ENCODE results near the gene MTHFD1. TPM values are rescaled to one million over a fixed set of nuclear protein-coding genes. Genes with fewer than 3 reads are reported as not detected.

The MTHFD1 gene
- polyA plus RNA-seq, 2 of the 4 experiments (the other 2 are of a cell fraction) = 105 to 159 TPM

DNA sequence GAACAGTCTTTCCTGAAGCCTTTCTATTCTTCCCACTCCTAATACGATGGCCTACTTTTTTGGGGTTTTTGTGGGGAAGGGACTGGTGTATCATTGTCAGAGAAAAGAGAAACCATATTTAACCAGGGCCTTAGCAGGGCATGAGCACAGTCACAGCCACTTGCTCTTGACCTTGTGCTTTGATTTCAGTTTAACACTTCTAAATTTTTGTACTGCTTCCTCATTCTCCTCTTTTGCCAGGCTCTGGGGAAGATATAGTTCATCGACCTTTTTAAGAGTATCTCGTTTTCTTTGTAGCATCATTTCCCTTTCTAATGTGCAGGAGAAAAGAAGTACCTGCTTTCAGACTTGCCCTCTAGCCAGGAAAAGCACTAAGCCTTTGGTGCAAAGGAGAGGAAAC is 118.6 kb downstream of the MTHFD1 start:
- ChIA-PET POLR2A (no interaction called here), CTCF (interaction anchor here (1.0 kb wide), 1 partner anchor 131 kb away, joined by 3 read pairs; no protein-coding TSS in a partner anchor)
- no peak for FAIRE-seq
- Histone ChIP-seq H3K4me1 (peaks cover 63% of the 10 kb centered on the region), H3K27ac (peak overlapping the region; percentile 4 to 97; a peak in 4 of 6 replicates), H3K9me3 (no peaks in the 10 kb centered on the region), H3K4me2 (peak overlapping the region; percentile 87), H3K4me3 (peak overlapping the region; percentile 76)
- TF ChIP-seq FOSB (CRISPR knock-in tag; IDR thresholded peaks at IDR 0.05) (no peak), RCOR1 (IDR thresholded peaks at IDR 0.05; ENCODE audit: low read depth, low read length) (no peak), TP53 (CRISPR knock-in tag; IDR thresholded peaks at IDR 0.05) (no peak), NFE2L2 (conservative IDR thresholded peaks at IDR 0.05; ENCODE audit: low read length) (no peak), ZNF302 (CRISPR knock-in tag; IDR thresholded peaks at IDR 0.05) (no peak), MAFK (IDR thresholded peaks at IDR 0.05; ENCODE audit: partially characterized antibody) (no peak), CBX2 (IDR thresholded peaks at IDR 0.05; ENCODE audit: borderline replicate concordance, low read depth) (no peak)
- WGBS (ENCODE audit: missing lambda C conversion rate) = 19% methylated on average over 3 of the region's 3 CpGs
- ATAC-seq = no peak
- no peak for DNase-seq (ENCODE audit: low read depth in 1 of 2, low spot score in 1 of 2)

DNA sequence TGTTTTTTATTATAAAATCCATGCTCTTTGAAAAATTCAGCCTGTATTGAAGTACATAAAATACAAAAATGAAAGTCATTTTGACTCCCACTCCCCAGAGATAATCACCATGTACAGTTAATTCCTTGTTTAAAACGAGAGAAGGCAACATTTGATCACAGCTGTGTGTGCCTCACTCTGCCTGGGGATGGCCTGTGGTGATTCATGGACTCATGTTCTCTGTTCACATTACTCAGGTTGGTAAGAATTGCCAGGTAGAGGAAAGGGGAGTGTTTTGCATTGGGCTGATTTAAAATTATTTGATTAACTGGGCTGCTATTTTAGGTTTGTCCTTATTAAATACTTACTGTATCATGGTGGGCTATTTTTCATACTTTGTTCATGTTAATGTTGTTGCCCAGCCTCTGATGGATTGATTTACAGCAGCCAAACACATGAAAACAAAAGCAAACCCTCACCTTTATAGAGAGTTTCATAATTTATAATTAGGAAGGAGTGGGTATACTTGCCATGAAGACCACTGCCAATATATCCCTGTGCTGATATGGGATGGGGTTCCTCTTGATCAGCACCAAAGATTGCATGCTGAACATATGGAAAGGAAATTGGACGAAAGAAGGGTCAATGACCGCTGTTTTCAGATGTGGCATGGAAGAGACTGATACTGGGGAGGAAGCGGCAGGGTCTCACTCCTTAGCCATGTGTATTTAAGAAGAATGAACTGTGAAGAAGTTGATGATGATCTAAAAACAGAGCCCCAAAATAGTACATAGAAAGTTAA is 119.4 kb downstream of the MTHFD1 start:
- ChIA-PET POLR2A (interaction anchor here (1.5 kb wide), 1 partner anchor 33 kb away, joined by 9 read pairs; the partner anchor contains the start of gene HSPA2), CTCF (interaction anchor here (1.0 to 2.3 kb wide), 4 partner anchors 15 to 130 kb away, joined by 3 to 11 read pairs (median 6); partner anchors contain the start of gene HSPA2)
- no peak for ATAC-seq
- peak overlapping the region; percentile 87 for H3K4me2 ChIP-seq
- peaks cover 57% of the 10 kb centered on the region for H3K4me1 ChIP-seq
- no peak for FAIRE-seq
- peak in 1 of 2 experiments; percentile 21 for DNase-seq (ENCODE audit: low read depth in 1 of 2, low spot score in 1 of 2)
- 78% methylated on average over 4 of the region's 4 CpGs for WGBS (ENCODE audit: missing lambda C conversion rate)
- H3K4me3 ChIP-seq = no peak overlapping the region; the same call in 2 of the 3 replicates
- peak overlapping the region in 1 of 2 experiments; percentile 46; a peak in 2 of 6 replicates for H3K27ac ChIP-seq
- TF ChIP-seq MYC (IDR thresholded peaks at IDR 0.05; ENCODE audit: borderline replicate concordance, low read length) (no peak), POLR2AphosphoS2 (conservative IDR thresholded peaks at IDR 0.05; ENCODE audit: low read length) (no peak)
- no peaks in the 10 kb centered on the region for H3K9me3 ChIP-seq

DNA sequence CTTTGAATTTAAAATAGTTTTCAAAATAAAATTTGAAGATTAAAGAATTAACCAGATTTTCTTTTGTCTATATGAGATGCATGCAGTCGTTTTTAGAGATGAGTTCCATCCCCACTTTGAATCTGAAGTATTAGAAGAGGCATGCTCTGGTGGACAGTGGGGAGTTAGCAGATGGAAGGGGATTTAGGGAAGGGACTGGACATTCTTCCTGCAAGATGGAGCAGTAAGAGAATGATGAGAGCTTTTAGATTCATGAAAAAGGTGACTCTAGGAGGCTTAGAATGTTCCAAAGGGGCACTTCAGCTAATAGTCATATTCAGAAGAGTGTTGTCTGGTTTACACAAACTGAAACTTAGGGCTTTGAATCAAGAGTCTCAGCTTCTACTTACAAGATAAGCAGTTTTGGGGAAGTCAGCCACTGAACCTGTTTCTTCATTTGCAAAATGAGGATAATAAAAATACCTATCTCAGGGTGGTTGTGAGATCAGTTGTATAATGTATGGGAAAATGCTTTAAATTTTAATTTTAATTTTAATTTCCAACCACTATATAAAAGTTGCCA is 120.1 kb downstream of the MTHFD1 start:
- ChIA-PET POLR2A (interaction anchor here (1.5 kb wide), 1 partner anchor 32 kb away, joined by 9 read pairs; the partner anchor contains the start of gene HSPA2), CTCF (interaction anchor here (1.0 to 2.3 kb wide), 4 partner anchors 14 to 128 kb away, joined by 4 to 11 read pairs (median 6); partner anchors contain the start of gene HSPA2)
- Histone ChIP-seq H3K4me1 (peaks cover 62% of the 10 kb centered on the region), H3K27ac (0 out of 6 replicates have a peak overlapping the region, but pooled peaks of 1 of the 2 experiments have one; percentile 36), H3K9me3 (no peaks in the 10 kb centered on the region), H3K4me2 (peak overlapping the region; percentile 87), H3K4me3 (no peak overlapping the region)
- FAIRE-seq = no peak
- TF ChIP-seq RNF2 (IDR thresholded peaks at IDR 0.05; ENCODE audit: borderline replicate concordance, low read depth) (no peak), KDM5A (IDR thresholded peaks at IDR 0.05) (no peak)
- TF ChIP-seq, protein P1, sequence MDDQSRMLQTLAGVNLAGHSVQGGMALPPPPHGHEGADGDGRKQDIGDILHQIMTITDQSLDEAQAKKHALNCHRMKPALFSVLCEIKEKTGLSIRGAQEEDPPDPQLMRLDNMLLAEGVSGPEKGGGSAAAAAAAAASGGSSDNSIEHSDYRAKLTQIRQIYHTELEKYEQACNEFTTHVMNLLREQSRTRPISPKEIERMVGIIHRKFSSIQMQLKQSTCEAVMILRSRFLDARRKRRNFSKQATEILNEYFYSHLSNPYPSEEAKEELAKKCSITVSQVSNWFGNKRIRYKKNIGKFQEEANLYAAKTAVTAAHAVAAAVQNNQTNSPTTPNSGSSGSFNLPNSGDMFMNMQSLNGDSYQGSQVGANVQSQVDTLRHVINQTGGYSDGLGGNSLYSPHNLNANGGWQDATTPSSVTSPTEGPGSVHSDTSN (IDR thresholded peaks at IDR 0.05) = no peak
- 11% methylated on average over 1 of the region's 1 CpG for WGBS (ENCODE audit: missing lambda C conversion rate)
- DNase-seq (ENCODE audit: low read depth in 1 of 2, low spot score in 1 of 2) = no peak
- no peak for ATAC-seq

DNA sequence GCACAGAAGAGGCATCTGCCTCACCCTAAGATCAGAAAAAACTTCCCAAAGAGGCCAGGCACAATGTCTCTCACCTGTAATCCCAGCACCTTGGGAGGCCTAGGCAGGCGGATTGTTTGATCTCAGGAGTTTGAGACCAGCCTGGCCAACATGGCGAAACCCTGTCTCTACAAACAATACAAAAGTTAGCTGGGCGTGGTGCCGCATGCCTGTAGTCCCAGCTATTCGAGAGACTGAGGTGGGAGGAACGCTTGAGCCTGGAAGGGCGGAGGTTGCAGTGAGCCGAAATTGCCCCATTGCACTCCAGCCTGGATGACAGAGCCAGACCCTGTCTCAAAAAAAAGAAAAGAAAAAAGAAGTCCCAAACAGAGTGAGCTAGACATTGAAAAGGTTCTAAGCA is 120.9 kb downstream of the MTHFD1 start:
- Histone ChIP-seq H3K4me3 (no peak overlapping the region), H3K4me1 (peaks cover 65% of the 10 kb centered on the region), H3K27ac (peak overlapping the region; percentile 5 to 28; a peak in 3 of 6 replicates), H3K4me2 (peak overlapping the region; percentile 87), H3K9me3 (no peaks in the 10 kb centered on the region)
- ChIA-PET CTCF (interaction anchor here (0.6 to 2.3 kb wide), 7 partner anchors 14 to 171 kb away, joined by 3 to 11 read pairs (median 4); partner anchors contain the start of gene HSPA2), POLR2A (interaction anchor here (1.5 kb wide), 1 partner anchor 31 kb away, joined by 9 read pairs; the partner anchor contains the start of gene HSPA2)
- WGBS (ENCODE audit: missing lambda C conversion rate) = 74% methylated on average over 8 of the region's 8 CpGs
- no peak for ATAC-seq
- no peak for TF ChIP-seq ZSCAN20 (CRISPR knock-in tag; IDR thresholded peaks at IDR 0.05)
- TF ChIP-seq RNF2 (IDR thresholded peaks at IDR 0.05; ENCODE audit: borderline replicate concordance, low read depth) = no peak
- no peak for TF ChIP-seq HDAC2 (IDR thresholded peaks at IDR 0.05)
- no peak for TF ChIP-seq SMC3 (IDR thresholded peaks at IDR 0.05)
- DNase-seq (ENCODE audit: low read depth in 1 of 2, low spot score in 1 of 2) = peak in 1 of 2 experiments; percentile 21
- no peak for FAIRE-seq

Small RNA genes within 50 kb of the gene (small RNA-seq; reads per million reads assigned to genes)
- 0 reads per million in 6 experiments for gene AL161756.2

Other genes starting within 250 kb of the MTHFD1 start
- 0.05 and 0.07 TPM in 2 replicates for gene ESR2, start 94.0 kb upstream of the MTHFD1 start, polyA plus RNA-seq (2011; rRNA removed)
- 0.06 to 0.09 TPM (median 0.07 TPM) in 3 replicates for gene ESR2, start 94.0 kb upstream of the MTHFD1 start, polyA plus RNA-seq (2017; fragmentation: RNase III; extraction: RNeasy Plus Mini Kit Qiagen cat#74134 plus additional on column Dnase treatment)
- 0.60 and 0.84 TPM in 2 replicates for gene AKAP5, start 77.1 kb downstream of the MTHFD1 start, polyA plus RNA-seq (2011; rRNA removed)
- gene AKAP5, start 77.1 kb downstream of the MTHFD1 start, polyA plus RNA-seq (2017; fragmentation: RNase III; extraction: RNeasy Plus Mini Kit Qiagen cat#74134 plus additional on column Dnase treatment) = 1.6 to 1.9 TPM (median 1.7 TPM) in 3 replicates
- gene ZBTB25, start 115.5 kb downstream of the MTHFD1 start, polyA plus RNA-seq (2011; rRNA removed) = 15.0 and 16.1 TPM in 2 replicates
- gene ZBTB25, start 115.5 kb downstream of the MTHFD1 start, polyA plus RNA-seq (2017; fragmentation: RNase III; extraction: RNeasy Plus Mini Kit Qiagen cat#74134 plus additional on column Dnase treatment) = 4.6 to 5.4 TPM (median 5.3 TPM) in 3 replicates
- 37.1 and 49.2 TPM in 2 replicates for gene ZBTB1, start 116.4 kb downstream of the MTHFD1 start, polyA plus RNA-seq (2011; rRNA removed)
- gene ZBTB1, start 116.4 kb downstream of the MTHFD1 start, polyA plus RNA-seq (2017; fragmentation: RNase III; extraction: RNeasy Plus Mini Kit Qiagen cat#74134 plus additional on column Dnase treatment) = 31.3 to 38.4 TPM (median 33.8 TPM) in 3 replicates
- gene HSPA2, start 152.4 kb downstream of the MTHFD1 start, polyA plus RNA-seq (2011; rRNA removed) = 50.0 and 59.9 TPM in 2 replicates
- gene HSPA2, start 152.4 kb downstream of the MTHFD1 start, polyA plus RNA-seq (2017; fragmentation: RNase III; extraction: RNeasy Plus Mini Kit Qiagen cat#74134 plus additional on column Dnase treatment) = 144 to 171 TPM (median 156 TPM) in 3 replicates
- 0.26 and 0.47 TPM in 2 replicates for gene PPP1R36, start 161.6 kb downstream of the MTHFD1 start, polyA plus RNA-seq (2011; rRNA removed)
- 0.08 to 0.48 TPM (median 0.21 TPM) in 3 replicates for gene PPP1R36, start 161.6 kb downstream of the MTHFD1 start, polyA plus RNA-seq (2017; fragmentation: RNase III; extraction: RNeasy Plus Mini Kit Qiagen cat#74134 plus additional on column Dnase treatment)

Measured in A549 (cell line).